Neuronal stem cell (in vitro differentiated cells): Measurements from ENCODE around the gene STAT6.

Experiments
- DNase-seq: peaks from one replicate; pipeline ENCODE4 v3.0.0-alpha.2; 2013; ENCODE audit warnings: low spot score
- H2AFZ ChIP-seq: one replicate; pipeline ENCODE4 v1.6.1; 2013; ENCODE audit warnings: mild to moderate bottlenecking, low read length, inconsistent platforms
- H2AK5ac ChIP-seq: 2 replicates; pipeline ENCODE4 v1.6.1; 2013; ENCODE audit warnings: low read depth, mild to moderate bottlenecking, inconsistent platforms, low read length, moderate library complexity, mixed read lengths
- H2BK120ac ChIP-seq: 2 replicates; pipeline ENCODE4 v1.6.1; 2013; ENCODE audit warnings: low read depth, mild to moderate bottlenecking, inconsistent platforms, low read length, moderate library complexity, mixed read lengths
- H2BK12ac ChIP-seq: one replicate; pipeline ENCODE4 v1.6.1; 2013; ENCODE audit warnings: low read length, inconsistent platforms
- H2BK15ac ChIP-seq: 2 replicates; pipeline ENCODE4 v1.6.1; 2013; ENCODE audit warnings: mild to moderate bottlenecking, low read length, inconsistent platforms, mixed read lengths
- H2BK5ac ChIP-seq: one replicate; pipeline ENCODE4 v1.6.1; 2013; ENCODE audit warnings: inconsistent platforms, mild to moderate bottlenecking, low read length, moderate library complexity
- H3K14ac ChIP-seq: one replicate; pipeline ENCODE4 v1.6.1; 2013; ENCODE audit warnings: low read length, inconsistent platforms
- H3K18ac ChIP-seq: 2 replicates; pipeline ENCODE4 v1.6.1; 2013; ENCODE audit warnings: low read length, inconsistent platforms
- H3K23ac ChIP-seq: 2 replicates; pipeline ENCODE4 v1.6.1; 2013; ENCODE audit warnings: low read depth, mild to moderate bottlenecking, mixed read lengths, low read length, inconsistent platforms; ENCODE audit not compliant: poor library complexity
- H3K27ac ChIP-seq: replicated peaks from 3 replicates; pipeline ENCODE4 v1.5.1; 2013; ENCODE audit warnings: low read length, inconsistent platforms
- H3K27me3 ChIP-seq, 3 experiments: 2 replicates each; pipeline ENCODE4 v1.6.1; 2013; ENCODE audit warnings: low read length in 3 of 3, mild to moderate bottlenecking in 2 of 3, inconsistent platforms in 1 of 3, low read depth in 1 of 3, mixed read lengths in 1 of 3, moderate library complexity in 1 of 3; ENCODE audit not compliant: control insufficient read depth in 3 of 3, insufficient read depth in 3 of 3
- H3K36me3 ChIP-seq, 2 donors: replicated peaks in 1 of 2; 2 replicates each; pipeline ENCODE4 v1.6.1; 2013; ENCODE audit warnings: low read length in 2 of 2; ENCODE audit not compliant: control insufficient read depth in 2 of 2, insufficient read depth in 2 of 2
- H3K4ac ChIP-seq: 2 replicates; pipeline ENCODE4 v1.6.1; 2013; ENCODE audit warnings: inconsistent platforms, mild to moderate bottlenecking, low read length, moderate library complexity
- H3K4me1 ChIP-seq, 2 donors: 1 replicate in 1 of 2; 2 replicates in 1 of 2; pipeline ENCODE4 v1.6.1; 2013; ENCODE audit warnings: low read length in 2 of 2, low read depth in 1 of 2; ENCODE audit not compliant: control insufficient read depth in 2 of 2, insufficient read depth in 1 of 2
- H3K4me2 ChIP-seq: one replicate; pipeline ENCODE4 v1.6.1; 2013; ENCODE audit warnings: mild to moderate bottlenecking, low read length, inconsistent platforms; ENCODE audit not compliant: insufficient read depth, poor library complexity, severe bottlenecking
- H3K4me3 ChIP-seq, 2 donors: 2 replicates each; pipeline ENCODE4 v1.5.1; 2013; ENCODE audit warnings: low read length in 2 of 2, mild to moderate bottlenecking in 2 of 2, inconsistent platforms in 1 of 2, moderate library complexity in 1 of 2
- H3K79me1 ChIP-seq: one replicate; pipeline ENCODE4 v1.6.1; 2013; ENCODE audit warnings: low read depth, mild to moderate bottlenecking, inconsistent platforms, low read length, moderate library complexity
- H3K9ac ChIP-seq: one replicate; pipeline ENCODE4 v1.6.1; 2013; ENCODE audit warnings: mild to moderate bottlenecking, low read depth, low read length, inconsistent platforms; ENCODE audit not compliant: poor library complexity
- H3K9me3 ChIP-seq, 2 donors: replicated peaks in 1 of 2; 2 replicates each; pipeline versions ENCODE3 to v1.6.1; 2013; ENCODE audit warnings: low read length in 2 of 2, mild to moderate bottlenecking in 2 of 2, inconsistent platforms in 1 of 2, low read depth in 1 of 2, mixed read lengths in 1 of 2, moderate library complexity in 1 of 2; ENCODE audit not compliant: control insufficient read depth in 2 of 2, insufficient read depth in 1 of 2
- H4K8ac ChIP-seq: one replicate; pipeline ENCODE4 v1.6.1; 2013; ENCODE audit warnings: low read depth, mild to moderate bottlenecking, inconsistent platforms, low read length, moderate library complexity
- H4K91ac ChIP-seq: one replicate; pipeline ENCODE4 v1.6.1; 2013; ENCODE audit warnings: low read length, low read depth, mild to moderate bottlenecking, inconsistent platforms; ENCODE audit not compliant: poor library complexity
- WGBS, 2 donors: extraction: QIAGEN DNeasy Blood & Tissue Kit; methylation state at CpG; one replicate each; pipeline ENCODE4 v1.1.7; 2013; ENCODE audit warnings: missing lambda C conversion rate in 2 of 2, mixed read lengths in 1 of 2; ENCODE audit not compliant: insufficient read length in 2 of 2, insufficient replicate concordance in 1 of 2; ENCODE audit errors: extremely low coverage in 2 of 2; 5-methylcytosine and 5-hydroxymethylcytosine counted together

STAT6 gene

DNA sequence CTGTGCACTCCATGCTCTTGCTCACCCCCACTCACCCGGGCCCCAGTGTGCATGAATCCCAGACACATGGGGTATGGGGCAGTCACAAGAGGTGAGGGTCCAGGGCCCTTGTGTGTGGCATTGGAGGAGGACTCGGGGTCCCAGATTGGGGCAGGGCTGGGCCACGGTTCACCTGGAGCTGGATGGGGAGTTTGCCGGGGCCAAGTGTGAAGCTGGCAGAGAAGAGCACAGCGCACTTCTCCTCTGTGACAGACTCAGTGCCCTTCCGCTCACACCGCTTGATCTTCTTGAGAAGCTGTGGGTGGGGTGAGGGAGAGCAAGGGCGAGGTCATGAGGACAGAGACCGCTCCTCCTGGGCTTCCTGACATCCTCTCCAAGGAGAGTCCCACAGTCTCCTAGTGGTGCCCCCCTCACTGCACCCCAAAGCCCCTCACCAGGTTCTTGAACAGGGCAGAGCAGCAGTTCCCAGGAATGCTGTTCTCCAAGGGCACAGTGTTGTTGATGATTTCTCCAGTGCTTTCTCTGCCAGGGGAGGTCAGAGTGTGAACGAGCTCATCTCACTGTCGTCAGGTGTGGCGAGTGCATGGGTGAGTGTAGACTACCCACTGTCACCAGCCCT, 6.8 kb downstream of the STAT6 start:
- Histone ChIP-seq H3K36me3 (peaks cover 0 to 71% of the 10 kb centered on the region in 2 donors), H2BK120ac (no peak overlapping the region), H4K8ac (no peak overlapping the region), H3K79me1 (no peaks in the 10 kb centered on the region), H3K18ac (peak overlapping the region; percentile 40), H3K27ac (no peak overlapping the region), H3K9ac (no peak overlapping the region), H3K4me1 (peaks cover 6 to 8% of the 10 kb centered on the region in 2 donors), H2BK5ac (no peak overlapping the region), H2AFZ (no peak overlapping the region), H3K27me3 (no peaks in the 10 kb centered on the region), H3K9me3 (no peaks in the 10 kb centered on the region), H3K4me2 (no peak overlapping the region), H3K23ac (no peak overlapping the region), H2AK5ac (no peak overlapping the region), H2BK12ac (peak overlapping the region; percentile 24), H2BK15ac (no peak overlapping the region), H4K91ac (peak overlapping the region; percentile 22), H3K4me3 (no peak overlapping the region), H3K14ac (no peak overlapping the region), H3K4ac (no peak overlapping the region)
- no CpG with 5 or more reads among the region's 12 CpGs for WGBS, 2 donors
- DNase-seq = no peak

- H2BK120ac ChIP-seq = no peak overlapping the region
- H2BK5ac ChIP-seq = no peak overlapping the region
- no peak overlapping the region for H2AFZ ChIP-seq
- no peak overlapping the region for H3K4me3 ChIP-seq
- no peaks in the 10 kb centered on the region for H3K9me3 ChIP-seq
- H2BK12ac ChIP-seq = no peak overlapping the region
- no peak overlapping the region for H4K8ac ChIP-seq
- peaks cover 0 to 76% of the 10 kb centered on the region in 2 donors for H3K36me3 ChIP-seq
- no peak overlapping the region for H3K23ac ChIP-seq
- H4K91ac ChIP-seq = no peak overlapping the region
- no peak overlapping the region for H3K4me2 ChIP-seq
- no peaks in the 10 kb centered on the region for H3K79me1 ChIP-seq
- H2AK5ac ChIP-seq = no peak overlapping the region
- WGBS, 2 donors = no CpG with 5 or more reads among the region's 7 CpGs
- no peak overlapping the region for H3K27ac ChIP-seq
- H3K9ac ChIP-seq = no peak overlapping the region
- no peak for DNase-seq
- peaks cover 6 to 8% of the 10 kb centered on the region in 2 donors for H3K4me1 ChIP-seq
- no peak overlapping the region for H3K4ac ChIP-seq
- no peak overlapping the region for H3K18ac ChIP-seq
- H3K14ac ChIP-seq = no peak overlapping the region
- H2BK15ac ChIP-seq = no peak overlapping the region
- no peaks in the 10 kb centered on the region for H3K27me3 ChIP-seq
Observed at GRCh38 chr12:57103856-57104255, 7.3 kb downstream of the STAT6 start.

DNA sequence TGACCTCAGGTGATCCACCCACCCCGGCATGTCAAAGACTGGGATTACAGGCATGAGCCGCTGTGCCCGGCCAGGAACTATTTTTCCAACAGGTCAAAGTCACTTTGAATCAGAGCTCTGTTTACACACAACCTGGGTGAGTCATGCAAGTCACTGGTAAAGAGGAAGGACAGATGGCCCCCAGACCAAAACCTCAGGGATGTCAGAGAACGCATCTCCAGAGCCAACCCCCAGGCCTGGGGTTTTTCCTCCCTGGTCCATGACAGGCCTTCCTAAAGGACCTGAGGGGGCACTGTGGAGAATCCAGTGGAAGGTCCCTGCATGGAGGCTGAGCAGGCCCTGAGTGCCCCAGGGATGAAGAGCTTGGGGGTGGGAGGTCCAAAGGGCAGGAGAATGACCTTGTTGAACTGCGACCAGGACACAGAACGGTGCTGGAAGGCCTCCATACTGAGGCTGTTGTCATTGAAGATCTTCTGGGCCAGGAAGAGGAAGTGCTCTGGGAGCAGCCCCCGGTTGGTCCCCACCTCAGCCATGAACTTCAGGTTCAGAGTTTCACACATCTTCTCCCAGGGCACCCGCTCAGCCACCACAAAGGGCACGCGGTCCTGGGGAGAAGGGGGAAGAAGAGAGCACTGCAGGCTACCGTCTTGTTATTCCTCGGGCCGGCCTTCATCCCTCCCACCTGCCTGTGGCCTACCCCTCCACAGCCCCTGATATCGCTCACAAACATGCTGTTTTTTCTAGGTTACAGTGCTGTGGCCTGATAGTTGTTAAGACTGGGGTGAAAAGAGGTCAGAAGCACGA, 9.1 kb downstream of the STAT6 start:
- Histone ChIP-seq H3K14ac (no peak overlapping the region), H2AK5ac (peak overlapping the region; percentile 73), H3K9ac (peak overlapping the region; percentile 9), H2BK120ac (no peak overlapping the region), H4K8ac (no peak overlapping the region), H3K4ac (no peak overlapping the region), H3K23ac (no peak overlapping the region), H3K4me2 (no peak overlapping the region), H3K4me3 (no peak overlapping the region), H3K27me3 (no peaks in the 10 kb centered on the region), H3K9me3 (no peaks in the 10 kb centered on the region), H2BK5ac (no peak overlapping the region), H3K4me1 (peaks cover 6 to 8% of the 10 kb centered on the region in 2 donors), H3K18ac (peak overlapping the region; percentile 77), H2AFZ (no peak overlapping the region), H2BK12ac (no peak overlapping the region), H4K91ac (no peak overlapping the region), H3K27ac (no peak overlapping the region), H3K36me3 (peaks cover 0 to 77% of the 10 kb centered on the region in 2 donors), H3K79me1 (no peaks in the 10 kb centered on the region), H2BK15ac (no peak overlapping the region)
- no peak for DNase-seq
- no CpG with 5 or more reads among the region's 15 CpGs for WGBS, 2 donors

DNA sequence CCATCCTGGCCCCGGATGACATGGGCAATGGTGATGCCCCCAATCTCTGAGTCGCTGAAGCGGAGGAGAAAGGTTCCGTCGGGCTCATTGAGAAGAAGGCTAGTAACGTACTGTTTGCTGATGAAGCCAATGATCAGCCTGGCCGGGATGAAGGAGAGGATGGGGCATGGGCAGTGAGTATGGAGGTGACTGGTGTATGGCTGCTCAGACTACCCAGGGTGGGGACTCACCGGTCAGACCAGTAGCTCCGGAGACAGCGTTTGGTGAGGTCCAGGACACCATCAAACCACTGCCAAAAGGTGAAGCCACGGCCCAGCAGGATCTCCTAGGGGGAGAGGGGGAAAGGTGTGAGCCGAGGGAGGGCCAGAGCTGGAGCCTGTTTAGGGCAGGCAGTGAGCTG, 11.4 kb downstream of the STAT6 start:
- Histone ChIP-seq H3K79me1 (no peaks in the 10 kb centered on the region), H3K4me1 (peaks cover 14 to 16% of the 10 kb centered on the region in 2 donors), H3K23ac (no peak overlapping the region), H2BK5ac (no peak overlapping the region), H3K9ac (no peak overlapping the region), H3K27me3 (no peaks in the 10 kb centered on the region), H4K8ac (no peak overlapping the region), H4K91ac (no peak overlapping the region), H3K4me2 (no peak overlapping the region), H3K18ac (peak overlapping the region; percentile 67), H2BK15ac (peak overlapping the region; percentile 69), H3K9me3 (no peaks in the 10 kb centered on the region), H3K4me3 (no peak overlapping the region), H3K14ac (no peak overlapping the region), H2AK5ac (peak overlapping the region; percentile 64), H3K36me3 (peaks cover 11 to 77% of the 10 kb centered on the region in 2 donors), H2AFZ (no peak overlapping the region), H2BK12ac (no peak overlapping the region), H3K27ac (no peak overlapping the region), H3K4ac (no peak overlapping the region), H2BK120ac (no peak overlapping the region)
- WGBS, 2 donors = no CpG with 5 or more reads among the region's 12 CpGs
- DNase-seq = no peak
